KG1 (cell line): ENCODE data around the gene KRTCAP3.

Experiments
- DNase-seq: peaks from one replicate; lab custom pipeline; 2025; lab: John Stamatoyannopoulos, UW

KRTCAP3 gene

DNA sequence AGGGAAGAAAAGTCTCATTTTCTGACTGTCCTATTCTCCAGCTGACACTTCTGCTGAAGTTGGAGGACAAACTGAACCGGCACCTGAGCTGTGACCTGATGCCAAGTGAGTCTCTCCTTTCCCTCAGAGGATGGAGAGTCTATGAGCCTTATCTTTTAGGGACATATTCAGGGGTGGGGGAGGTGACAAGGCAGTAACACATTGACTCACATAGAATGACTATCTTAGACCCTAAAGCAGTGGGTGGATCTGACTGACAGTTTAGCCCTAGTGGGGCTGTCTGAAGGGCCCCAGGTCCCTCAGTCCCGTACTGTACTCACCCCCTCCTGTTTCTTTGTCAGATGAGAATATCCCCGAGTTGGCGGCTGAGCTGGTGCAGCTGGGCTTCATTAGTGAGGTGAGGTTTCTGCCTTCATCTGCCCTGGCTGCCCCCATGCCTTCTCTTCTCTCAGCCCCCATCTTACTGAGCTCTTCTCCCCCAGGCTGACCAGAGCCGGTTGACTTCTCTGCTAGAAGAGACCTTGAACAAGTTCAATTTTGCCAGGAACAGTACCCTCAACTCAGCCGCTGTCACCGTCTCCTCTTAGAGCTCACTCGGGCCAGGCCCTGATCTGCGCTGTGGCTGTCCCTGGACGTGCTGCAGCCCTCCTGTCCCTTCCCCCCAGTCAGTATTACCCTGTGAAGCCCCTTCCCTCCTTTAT lies 805 bp upstream of the KRTCAP3 start:
- no peak for DNase-seq

DNA sequence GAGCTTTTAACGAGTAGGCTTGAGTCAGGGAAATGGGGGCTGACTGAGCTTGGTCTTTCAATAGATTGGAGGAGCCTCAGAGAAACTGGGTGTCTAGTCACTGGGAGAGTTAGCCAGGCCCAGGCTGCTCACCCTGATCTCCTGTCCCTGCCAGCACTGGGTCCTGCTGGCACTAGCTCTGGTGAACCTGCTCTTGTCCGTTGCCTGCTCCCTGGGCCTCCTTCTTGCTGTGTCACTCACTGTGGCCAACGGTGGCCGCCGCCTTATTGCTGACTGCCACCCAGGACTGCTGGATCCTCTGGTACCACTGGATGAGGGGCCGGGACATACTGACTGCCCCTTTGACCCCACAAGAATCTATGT lies 720 bp downstream of the KRTCAP3 start:
- no peak for DNase-seq

GRCh38 chr2:27445155-27445554 lies 3.0 kb downstream of the KRTCAP3 start:
- DNase-seq = no peak

DNA sequence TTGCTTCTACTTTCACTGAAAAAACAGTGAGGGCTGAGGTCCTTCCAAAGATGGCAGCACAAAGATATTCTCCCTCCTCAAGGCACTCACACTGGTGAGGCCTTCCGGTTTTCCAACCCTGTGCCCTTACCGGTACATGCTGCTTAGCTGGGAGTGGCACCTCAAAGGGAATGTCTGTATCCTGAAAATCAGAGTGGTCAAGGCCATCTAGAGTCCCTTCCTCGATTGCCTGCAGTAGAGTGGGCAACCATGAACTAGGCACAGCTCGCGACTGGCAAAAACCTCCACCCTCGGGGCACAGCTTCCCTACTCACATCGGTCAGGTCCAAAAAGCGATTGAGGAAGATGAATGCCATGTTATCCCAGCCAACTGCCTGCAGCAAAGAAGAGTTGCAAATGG lies 3.4 kb downstream of the KRTCAP3 start:
- DNase-seq = no peak

- DNase-seq = no peak
Measured at GRCh38 chr2:27446057-27446456, 3.9 kb downstream of the KRTCAP3 start.

DNA sequence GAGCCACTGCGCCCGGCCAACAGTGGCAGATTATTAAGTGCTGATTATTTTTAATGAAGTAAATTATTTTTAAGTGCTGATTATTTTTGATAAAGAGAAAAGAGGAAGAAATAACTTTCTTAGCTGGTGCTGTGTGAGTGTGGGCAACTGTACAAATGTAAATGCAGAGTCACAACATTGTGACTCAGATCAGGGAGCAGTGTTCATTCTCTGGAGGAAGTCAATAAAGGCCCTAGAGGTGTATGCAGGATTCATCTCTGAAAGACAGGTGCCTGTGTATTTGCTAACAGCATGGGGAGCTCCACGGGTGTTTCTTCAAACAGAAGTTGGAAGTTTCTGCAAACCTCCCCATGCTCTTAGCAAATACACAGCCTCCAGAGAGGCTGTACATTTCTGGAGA lies 6.2 kb downstream of the KRTCAP3 start:
- no peak for DNase-seq

DNA sequence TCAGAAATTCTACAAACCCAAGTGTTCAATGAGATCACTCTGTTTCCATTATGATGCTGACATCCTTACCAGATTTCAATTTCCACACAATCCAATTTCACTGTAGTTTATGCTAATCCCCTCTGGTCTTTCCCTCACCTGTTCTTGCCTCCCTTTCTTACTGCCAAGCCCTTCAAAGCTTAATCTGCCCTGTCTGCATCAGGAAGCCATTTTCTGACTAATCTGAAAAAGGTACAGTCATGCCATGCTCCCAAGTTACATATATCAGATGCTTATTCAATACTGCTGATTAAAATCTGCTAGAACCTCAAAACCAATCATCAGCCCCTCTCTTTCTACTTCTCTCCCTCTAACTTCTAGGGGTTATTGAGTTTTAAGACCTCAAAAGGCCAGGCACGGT lies 8.9 kb downstream of the KRTCAP3 start:
- no peak for DNase-seq

DNA sequence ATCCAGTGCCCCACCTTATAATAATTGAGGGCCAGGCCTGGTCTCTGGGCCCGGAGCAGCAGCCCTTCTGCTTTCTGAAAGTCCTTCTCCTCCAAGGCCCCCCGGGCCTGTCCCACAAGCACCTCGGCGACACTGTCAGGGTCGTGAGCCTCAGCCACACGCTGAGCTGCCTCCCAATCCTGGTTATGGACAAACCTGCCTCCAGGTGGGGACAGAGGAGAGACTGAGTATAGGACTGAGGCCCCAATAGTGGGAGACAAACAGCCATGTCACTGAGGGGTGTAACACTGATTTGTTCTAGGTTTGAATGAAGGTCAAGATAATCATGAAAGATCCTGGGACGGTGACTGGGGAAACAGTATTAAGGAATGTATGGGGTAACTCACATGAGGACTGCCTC lies 11.8 kb downstream of the KRTCAP3 start:
- DNase-seq = no peak

DNA sequence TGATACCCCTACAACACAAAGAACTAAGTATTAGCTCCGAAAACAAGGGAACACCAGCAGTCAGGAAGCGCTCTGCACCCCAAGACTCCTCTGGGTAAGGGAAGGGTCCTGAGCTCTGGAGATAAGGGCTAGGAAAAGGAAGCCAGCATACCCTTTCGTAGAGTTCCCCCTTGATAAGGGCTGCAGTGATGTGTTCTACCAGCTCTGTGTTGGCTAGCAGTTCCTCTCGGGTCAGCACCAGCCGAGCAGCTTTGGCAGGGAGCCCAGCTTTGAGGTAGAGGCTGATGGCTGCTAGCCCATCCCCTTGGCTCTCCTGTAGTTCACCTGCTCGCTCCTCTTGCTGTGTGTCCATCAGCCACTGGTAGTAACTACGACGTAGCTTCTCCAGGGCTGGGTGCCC lies 18.9 kb downstream of the KRTCAP3 start:
- no peak for DNase-seq

GRCh38 chr2:27464443-27464842 lies 22.3 kb downstream of the KRTCAP3 start:
- DNase-seq = no peak

DNA sequence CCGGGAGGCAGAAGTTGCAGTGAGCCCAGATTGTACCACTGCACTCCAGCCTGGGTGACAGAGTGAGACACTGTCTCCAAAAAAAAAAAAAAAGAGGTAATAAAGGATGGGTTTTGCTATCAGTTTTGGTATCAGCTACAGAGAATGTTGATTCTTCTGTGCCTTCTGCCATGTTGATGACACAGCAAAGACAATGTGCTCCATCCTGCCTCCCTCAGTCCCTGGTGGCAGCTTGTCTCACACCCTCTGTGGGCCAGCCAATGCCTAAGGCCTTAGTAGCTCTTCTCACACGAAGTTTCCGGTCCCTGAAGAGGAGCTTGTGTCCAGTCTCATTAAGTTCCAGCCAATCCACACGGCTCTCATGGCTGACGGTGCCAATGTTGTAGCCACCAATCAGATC lies 29.8 kb downstream of the KRTCAP3 start:
- DNase-seq = no peak

GRCh38 chr2:27485496-27485895 lies 43.3 kb downstream of the KRTCAP3 start:
- no peak for DNase-seq

- DNase-seq = no peak
Measured at GRCh38 chr2:27489118-27489497, 46.9 kb downstream of the KRTCAP3 start.

DNA sequence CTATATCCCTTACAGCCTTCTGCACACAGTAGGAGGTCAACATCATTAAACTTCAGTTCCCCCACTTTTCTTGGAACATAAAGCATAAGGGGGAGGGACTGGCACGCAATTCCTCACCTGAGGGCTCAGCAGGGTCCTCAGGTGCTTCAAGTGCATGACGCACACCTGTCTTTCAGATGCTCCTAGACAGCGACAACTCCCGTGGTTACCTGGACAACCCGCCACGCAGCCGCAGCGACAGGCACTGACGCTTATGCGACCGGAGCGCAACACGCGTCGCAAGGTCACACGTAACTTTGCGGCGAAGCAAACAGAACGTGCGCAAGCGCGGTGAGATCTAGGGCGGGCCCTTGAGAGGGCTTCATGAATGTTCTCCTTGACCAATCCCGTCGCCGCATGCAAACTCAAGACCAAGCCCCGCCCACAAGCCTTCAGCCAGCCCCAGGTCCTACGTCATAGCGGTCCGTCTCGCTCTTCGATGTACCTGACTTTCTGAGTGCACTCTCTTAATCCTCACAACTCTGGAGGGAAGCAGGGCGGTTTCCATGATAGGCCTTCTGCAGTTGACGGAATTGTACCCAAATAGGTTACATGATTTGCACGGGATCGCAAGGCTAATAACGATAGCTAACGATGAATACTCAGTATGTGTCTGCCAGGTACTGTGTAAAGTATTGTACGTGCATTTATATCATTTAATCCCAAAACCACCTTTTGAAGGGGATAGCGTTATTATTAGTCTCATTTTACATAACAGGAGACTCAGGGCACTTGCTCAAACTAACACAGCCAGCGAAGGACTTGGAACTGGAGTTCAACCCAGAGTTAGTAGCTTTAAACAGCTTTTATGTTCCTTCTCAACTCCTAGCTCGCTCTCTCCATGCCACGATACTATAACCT lies 47.6 kb downstream of the KRTCAP3 start, which contains the start of gene IFT172:
Gene IFT172 (minus strand): TSS at position 246 of the 900 bp plus-strand sequence. CDS start 90 bp downstream, at position 156.
- DNase-seq = peak; percentile 54

GRCh38 chr2:27492557-27492956 lies 50.4 kb downstream of the KRTCAP3 start:
- no peak for DNase-seq

- DNase-seq = no peak
Measured at GRCh38 chr2:27493948-27494283, 51.7 kb downstream of the KRTCAP3 start.
